OCI-LY1 (cell line): ENCODE data around the gene JMJD8.

Source experiments
- H2AFZ ChIP-seq: fragments of 200-600 bp; sonication (generic), shearing (Covaris generic); 2 replicates; pipeline ENCODE4 v1.6.0; 2014; ENCODE audit warnings: antibody characterized with exemption, mild to moderate bottlenecking, low read length
- H3F3A ChIP-seq: fragments of 200-600 bp; sonication (generic), shearing (Covaris generic); 2 replicates; pipeline ENCODE4 v1.6.0; 2014; ENCODE audit warnings: mild to moderate bottlenecking, antibody characterized with exemption, low read length, moderate library complexity; ENCODE audit not compliant: insufficient read depth
- H3K27ac ChIP-seq: fragments of 200-600 bp; sonication (generic); 2 replicates; pipeline ENCODE4 v1.5.1; 2014; ENCODE audit warnings: low read length, mixed run types, mild to moderate bottlenecking, low read depth; ENCODE audit not compliant: poor library complexity, severe bottlenecking
- H3K27me3 ChIP-seq: fragments of 200-600 bp; sonication (generic); 2 replicates; pipeline ENCODE4 v1.6.0; 2014; ENCODE audit warnings: antibody characterized with exemption, mild to moderate bottlenecking, low read length, moderate library complexity; ENCODE audit not compliant: insufficient read depth
- H3K36me3 ChIP-seq: fragments of 200-600 bp; sonication (generic); 2 replicates; pipeline ENCODE4 v1.6.1; 2014; ENCODE audit warnings: mild to moderate bottlenecking, antibody characterized with exemption, low read length, moderate library complexity, mixed read lengths; ENCODE audit not compliant: insufficient read depth
- H3K4me1 ChIP-seq: fragments of 200-600 bp; sonication (generic); 2 replicates; pipeline ENCODE4 v1.5.1; 2014; ENCODE audit warnings: mild to moderate bottlenecking, low read length, moderate library complexity; ENCODE audit not compliant: insufficient read depth, severe bottlenecking
- H3K4me2 ChIP-seq: fragments of 200-600 bp; sonication (generic), shearing (Covaris generic); 2 replicates; pipeline ENCODE4 v1.6.1; 2014; ENCODE audit warnings: low read length
- H3K4me3 ChIP-seq: fragments of 200-600 bp; sonication (generic); 2 replicates; pipeline ENCODE4 v1.5.1; 2014; ENCODE audit warnings: low read length, low read depth, mild to moderate bottlenecking, mixed read lengths; ENCODE audit not compliant: poor library complexity, severe bottlenecking
- H3K79me2 ChIP-seq: fragments of 200-600 bp; shearing (Covaris generic); 2 replicates; pipeline ENCODE4 v1.6.1; 2016; ENCODE audit warnings: mixed run types, low read length, mixed read lengths; ENCODE audit not compliant: insufficient read depth
- H3K9ac ChIP-seq: fragments of 200-600 bp; sonication (generic), shearing (Covaris generic); 2 replicates; pipeline ENCODE4 v1.6.1; 2014; ENCODE audit warnings: mild to moderate bottlenecking, low read length, mixed read lengths
- H3K9me2 ChIP-seq: fragments of 200-600 bp; sonication (generic), shearing (Covaris generic); 2 replicates; pipeline ENCODE4 v1.6.1; 2014; ENCODE audit warnings: low read depth, mild to moderate bottlenecking, low read length, mixed read lengths
- H3K9me3 ChIP-seq: fragments of 200-600 bp; shearing (Covaris generic); 2 replicates; pipeline ENCODE4 v1.6.1; 2014; ENCODE audit warnings: low read length, mixed read lengths
- H4K20me1 ChIP-seq: fragments of 200-600 bp; sonication (generic), shearing (Covaris generic); 2 replicates; pipeline ENCODE4 v1.6.0; 2016; ENCODE audit warnings: mild to moderate bottlenecking, low read length; ENCODE audit not compliant: insufficient read depth
- EZH2 ChIP-seq: fragments of 200-600 bp; sonication (generic), shearing (Covaris generic); IDR thresholded peaks from 2 replicates; pipeline ENCODE4 v1.8.0; 2017; ENCODE audit warnings: borderline replicate concordance, mixed run types, mild to moderate bottlenecking, antibody characterized with exemption, low read length, moderate library complexity, mixed read lengths
- TF ChIP-seq, protein P1 (sequence below): fragments of 200-600 bp; sonication (generic), shearing (Covaris generic); IDR thresholded peaks from 2 replicates; pipeline ENCODE4 v1.5.1; 2017; ENCODE audit warnings: mild to moderate bottlenecking, antibody characterized with exemption, low read length, moderate library complexity, mixed read lengths

Gene JMJD8

DNA sequence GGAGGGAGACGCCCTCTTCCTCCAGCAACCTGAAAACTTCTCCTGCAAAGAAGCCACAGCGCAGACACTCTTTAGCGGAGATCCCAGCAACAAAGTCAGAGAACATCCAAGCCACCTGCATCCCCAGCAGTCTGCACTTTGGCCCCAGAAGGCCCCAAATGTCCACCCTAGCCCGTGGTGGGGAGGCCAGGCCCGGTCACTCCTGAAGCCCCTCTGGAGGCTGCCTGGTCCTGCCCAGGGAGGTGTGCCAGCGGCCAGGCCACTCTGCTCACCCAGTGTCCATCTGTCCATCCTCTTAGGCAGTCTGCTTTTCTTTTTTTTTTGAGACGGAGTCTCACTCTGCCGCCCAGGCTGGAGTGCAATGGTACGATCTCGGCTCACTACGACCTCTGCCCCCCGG lies 48.2 kb upstream of the JMJD8 start:
- Histone ChIP-seq H2AFZ (no peak overlapping the region), H3K9me3 (no peaks in the 10 kb centered on the region), H3K9me2 (no peaks in the 10 kb centered on the region), H4K20me1 (no peaks in the 10 kb centered on the region), H3K9ac (no peak overlapping the region), H3K36me3 (peaks cover 69% of the 10 kb centered on the region), H3K4me1 (peaks cover 30% of the 10 kb centered on the region), H3K79me2 (no peaks in the 10 kb centered on the region), H3K4me2 (no peak overlapping the region), H3K27me3 (no peaks in the 10 kb centered on the region), H3F3A (no peaks in the 10 kb centered on the region), H3K4me3 (no peak overlapping the region), H3K27ac (peak overlapping the region; percentile 34)
- TF ChIP-seq EZH2 = no peak
- TF ChIP-seq, protein P1, sequence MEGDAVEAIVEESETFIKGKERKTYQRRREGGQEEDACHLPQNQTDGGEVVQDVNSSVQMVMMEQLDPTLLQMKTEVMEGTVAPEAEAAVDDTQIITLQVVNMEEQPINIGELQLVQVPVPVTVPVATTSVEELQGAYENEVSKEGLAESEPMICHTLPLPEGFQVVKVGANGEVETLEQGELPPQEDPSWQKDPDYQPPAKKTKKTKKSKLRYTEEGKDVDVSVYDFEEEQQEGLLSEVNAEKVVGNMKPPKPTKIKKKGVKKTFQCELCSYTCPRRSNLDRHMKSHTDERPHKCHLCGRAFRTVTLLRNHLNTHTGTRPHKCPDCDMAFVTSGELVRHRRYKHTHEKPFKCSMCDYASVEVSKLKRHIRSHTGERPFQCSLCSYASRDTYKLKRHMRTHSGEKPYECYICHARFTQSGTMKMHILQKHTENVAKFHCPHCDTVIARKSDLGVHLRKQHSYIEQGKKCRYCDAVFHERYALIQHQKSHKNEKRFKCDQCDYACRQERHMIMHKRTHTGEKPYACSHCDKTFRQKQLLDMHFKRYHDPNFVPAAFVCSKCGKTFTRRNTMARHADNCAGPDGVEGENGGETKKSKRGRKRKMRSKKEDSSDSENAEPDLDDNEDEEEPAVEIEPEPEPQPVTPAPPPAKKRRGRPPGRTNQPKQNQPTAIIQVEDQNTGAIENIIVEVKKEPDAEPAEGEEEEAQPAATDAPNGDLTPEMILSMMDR = no peak

DNA sequence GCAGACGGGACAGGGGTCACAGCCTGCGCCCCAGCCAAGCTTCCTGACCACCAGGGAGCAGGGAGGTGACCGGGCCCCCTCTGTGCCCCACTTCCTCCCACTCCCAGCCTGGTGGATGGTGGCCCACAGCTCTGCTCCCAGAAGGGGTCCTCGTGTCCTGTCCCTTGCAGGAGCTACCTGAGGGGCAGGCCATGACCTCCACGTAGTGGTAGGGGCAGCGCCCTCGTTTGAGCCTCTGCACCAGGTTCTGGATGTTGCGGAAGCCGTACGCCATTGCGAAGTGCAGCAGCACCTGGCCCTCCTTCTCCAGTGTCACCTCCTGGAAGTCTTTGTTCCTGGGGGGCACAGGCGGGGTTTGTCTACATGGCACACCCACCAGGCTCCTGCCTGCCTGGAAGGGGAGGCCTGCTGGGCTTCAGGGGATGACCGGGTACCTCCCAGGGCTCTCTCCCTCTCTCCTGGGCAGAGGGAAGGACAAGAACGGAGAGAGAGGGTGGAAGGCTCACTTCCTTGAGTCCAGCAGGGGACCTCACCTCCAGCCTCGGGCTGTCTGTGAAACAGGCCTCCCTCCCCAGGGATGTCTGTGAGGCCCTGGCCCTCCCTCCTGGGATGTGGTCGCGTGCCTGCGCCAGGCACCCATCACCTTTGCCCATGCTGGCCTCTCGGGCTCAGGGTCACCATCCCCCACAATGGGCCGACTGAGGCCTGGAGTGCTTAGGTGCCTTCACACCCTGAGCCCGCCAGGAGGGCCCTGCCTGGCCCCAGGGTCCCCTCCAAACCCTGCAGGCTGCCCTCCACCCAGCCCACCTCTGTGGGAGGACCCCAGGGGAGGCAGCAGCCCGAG lies 46.8 kb upstream of the JMJD8 start:
- no peaks in the 10 kb centered on the region for H3K27me3 ChIP-seq
- peaks cover 58% of the 10 kb centered on the region for H3K36me3 ChIP-seq
- H3F3A ChIP-seq = peaks cover 4% of the 10 kb centered on the region; the same call in 1 of the 2 replicates
- no peaks in the 10 kb centered on the region for H3K79me2 ChIP-seq
- no peaks in the 10 kb centered on the region for H4K20me1 ChIP-seq
- H3K9me3 ChIP-seq = no peaks in the 10 kb centered on the region
- H3K9me2 ChIP-seq = no peaks in the 10 kb centered on the region
- no peak overlapping the region for H3K4me3 ChIP-seq
- H3K4me2 ChIP-seq = no peak overlapping the region
- H3K9ac ChIP-seq = no peak overlapping the region
- H3K4me1 ChIP-seq = peaks cover 23% of the 10 kb centered on the region
- TF ChIP-seq, protein P1 = no peak
- no peak for TF ChIP-seq EZH2
- H3K27ac ChIP-seq = peak overlapping the region; percentile 58
- no peak overlapping the region for H2AFZ ChIP-seq

DNA sequence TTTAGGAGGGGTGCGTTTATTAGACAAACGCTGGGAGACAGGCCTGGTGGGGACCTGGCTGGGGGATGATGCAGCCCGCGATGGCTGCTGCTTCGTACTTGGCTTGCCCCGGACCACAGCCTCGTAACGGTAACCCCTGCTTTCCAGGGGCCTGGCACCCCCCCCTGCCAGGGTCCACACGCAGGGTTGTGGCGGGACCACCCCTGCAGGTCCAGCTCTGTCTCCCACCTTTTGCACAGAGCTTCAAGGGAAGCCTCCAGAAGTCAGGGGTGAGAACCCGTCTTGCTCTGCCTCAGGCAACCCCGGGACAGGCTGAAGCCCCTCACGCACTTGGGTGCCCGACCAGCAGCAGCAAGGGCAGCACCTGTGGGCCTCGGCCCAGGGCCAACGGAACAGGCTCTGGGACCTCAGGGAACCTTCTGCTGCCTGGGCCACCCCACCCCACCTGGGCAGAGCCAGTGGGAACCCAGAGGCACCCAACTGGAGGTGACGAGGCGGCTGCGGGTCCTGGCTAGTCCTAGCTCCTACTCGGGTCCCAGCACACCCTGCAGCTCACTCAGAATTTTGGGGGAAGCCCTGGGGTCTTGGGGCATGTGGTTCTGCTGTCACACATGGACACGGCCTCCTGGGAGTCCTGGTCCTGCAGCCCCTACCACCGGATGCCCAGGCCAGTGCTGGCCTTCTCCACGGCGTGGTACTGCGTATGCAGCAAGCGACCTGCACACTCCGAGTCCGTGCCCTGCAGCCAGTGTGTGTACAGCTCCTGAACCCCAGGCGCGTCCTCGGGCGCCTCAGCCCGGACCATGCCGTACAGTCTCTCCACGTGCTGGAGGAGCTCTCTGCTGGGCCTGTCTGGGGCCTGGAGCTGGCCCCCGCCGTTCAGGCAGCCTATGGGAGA lies 45.9 kb upstream of the JMJD8 start:
- H3K9me3 ChIP-seq = no peaks in the 10 kb centered on the region
- peak overlapping the region; percentile 58 for H3K27ac ChIP-seq
- H3K4me1 ChIP-seq = peaks cover 22% of the 10 kb centered on the region
- H2AFZ ChIP-seq = no peak overlapping the region
- peaks cover 49% of the 10 kb centered on the region for H3K36me3 ChIP-seq
- peaks cover 4% of the 10 kb centered on the region; the same call in 1 of the 2 replicates for H3F3A ChIP-seq
- peak overlapping the region; percentile 43; the same call in 1 of the 2 replicates for H3K9ac ChIP-seq
- H3K9me2 ChIP-seq = no peaks in the 10 kb centered on the region
- TF ChIP-seq EZH2 = no peak
- TF ChIP-seq, protein P1 = no peak
- peak overlapping the region; percentile 93 for H3K4me3 ChIP-seq
- H3K27me3 ChIP-seq = no peaks in the 10 kb centered on the region
- H3K4me2 ChIP-seq = peak overlapping the region; percentile 57
- no peaks in the 10 kb centered on the region for H4K20me1 ChIP-seq
- H3K79me2 ChIP-seq = no peaks in the 10 kb centered on the region
